GM19328 (cell line): ENCODE results near the gene NFATC3.
A peak's percentile ranks its signal among the peaks of the same experiment; 100 is the strongest.

Experiments used
- ATAC-seq: cut with Tn5 transposase; IDR thresholded peaks from one replicate; pipeline ENCODE4 v1.9.1; 2021; ENCODE audit warnings: mild to moderate bottlenecking, moderate library complexity; ENCODE audit not compliant: unreplicated experiment

NFATC3 gene

DNA sequence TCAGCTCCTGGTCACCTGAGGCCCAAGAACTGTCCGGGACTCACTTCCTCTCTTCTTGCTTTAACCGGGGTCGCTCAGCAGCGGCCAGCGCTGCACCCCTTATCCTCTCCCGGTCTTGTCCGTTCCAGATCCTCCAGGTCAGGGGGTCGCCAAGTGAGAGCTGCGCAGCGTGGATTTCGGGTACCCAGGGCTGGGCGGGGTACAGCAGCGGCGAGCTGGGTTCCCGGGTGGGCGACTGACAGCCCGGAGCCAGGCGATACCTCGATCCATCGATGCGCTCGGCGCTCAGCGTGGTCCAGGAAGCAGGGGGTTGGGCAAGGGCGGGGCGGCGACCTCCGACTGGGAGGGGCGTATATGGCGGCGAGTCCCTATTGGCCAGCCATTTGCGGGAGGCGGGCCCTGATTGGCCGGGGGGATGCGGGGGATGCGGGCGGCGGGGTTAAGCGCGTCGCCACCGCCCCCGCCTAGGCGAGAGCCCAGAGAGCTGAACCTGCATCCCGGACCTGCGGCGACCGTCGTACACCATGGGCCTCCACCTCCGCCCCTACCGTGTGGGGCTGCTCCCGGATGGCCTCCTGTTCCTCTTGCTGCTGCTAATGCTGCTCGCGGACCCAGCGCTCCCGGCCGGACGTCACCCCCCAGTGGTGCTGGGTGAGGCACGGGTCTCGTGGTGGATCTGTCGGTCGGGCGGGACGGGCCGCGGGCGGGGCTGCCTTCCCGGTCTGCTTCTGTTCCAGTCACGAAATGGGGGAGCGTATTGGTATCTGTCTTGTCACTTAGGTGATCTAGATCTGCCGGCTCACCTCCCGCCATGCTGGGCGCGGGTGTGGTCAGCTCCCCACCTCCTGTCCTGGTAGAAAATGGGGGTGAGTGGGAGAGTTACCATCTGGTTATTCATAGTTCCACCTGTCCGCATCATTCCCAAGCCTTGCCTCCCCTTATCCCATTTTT is 160.0 kb downstream of the NFATC3 start, which contains the start of gene PLA2G15:
PLA2G15 (plus strand) TSS at position 471 of the 951 bp plus-strand sequence; CDS start at position 525, 54 bp downstream.
- ATAC-seq = peak; percentile 90

DNA sequence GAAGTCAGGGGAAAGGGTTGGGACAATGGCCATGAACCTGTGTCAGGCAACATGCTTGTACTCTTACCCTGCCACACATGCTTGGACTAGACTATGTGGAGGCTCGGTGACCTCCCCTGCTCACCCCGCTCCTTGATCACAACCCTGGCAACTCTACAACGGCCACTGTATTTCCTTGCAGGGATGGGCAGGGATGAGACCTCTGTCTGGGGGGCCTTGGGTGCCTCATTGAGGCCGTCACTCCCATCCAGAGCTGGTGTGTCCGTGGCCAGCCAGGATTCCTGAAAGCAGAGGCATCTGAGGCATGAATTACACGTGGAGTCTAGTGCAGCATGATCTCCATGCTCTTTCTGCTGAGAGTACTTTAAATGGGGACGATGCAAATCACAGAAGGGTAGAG is 161.0 kb downstream of the NFATC3 start:
- ATAC-seq = no peak

DNA sequence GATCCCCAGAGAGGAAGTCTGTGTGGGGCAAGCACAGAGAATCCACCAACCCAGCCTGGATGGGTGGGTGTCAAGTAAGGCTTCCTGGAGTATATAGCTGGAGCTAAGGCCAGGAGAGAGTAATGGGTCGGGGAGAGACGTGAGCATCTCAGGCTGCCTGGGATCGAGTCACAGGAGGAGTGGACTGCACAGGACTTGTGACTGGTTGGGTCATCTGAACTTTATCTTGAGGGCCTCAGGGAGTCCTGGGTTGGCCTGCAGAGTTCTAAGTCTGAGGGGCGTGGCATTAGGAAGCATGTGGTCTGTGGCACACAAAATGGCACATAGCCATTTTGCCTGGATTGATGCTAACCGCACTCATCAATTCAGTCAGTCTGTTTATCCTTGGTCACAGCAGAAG is 161.5 kb downstream of the NFATC3 start:
- no peak for ATAC-seq

GRCh38 chr16:68247400-68247799 is 162.2 kb downstream of the NFATC3 start:
- no peak for ATAC-seq

- no peak for ATAC-seq
These were observed 162.8 kb downstream of the NFATC3 start for GRCh38 chr16:68247932-68248331.

DNA sequence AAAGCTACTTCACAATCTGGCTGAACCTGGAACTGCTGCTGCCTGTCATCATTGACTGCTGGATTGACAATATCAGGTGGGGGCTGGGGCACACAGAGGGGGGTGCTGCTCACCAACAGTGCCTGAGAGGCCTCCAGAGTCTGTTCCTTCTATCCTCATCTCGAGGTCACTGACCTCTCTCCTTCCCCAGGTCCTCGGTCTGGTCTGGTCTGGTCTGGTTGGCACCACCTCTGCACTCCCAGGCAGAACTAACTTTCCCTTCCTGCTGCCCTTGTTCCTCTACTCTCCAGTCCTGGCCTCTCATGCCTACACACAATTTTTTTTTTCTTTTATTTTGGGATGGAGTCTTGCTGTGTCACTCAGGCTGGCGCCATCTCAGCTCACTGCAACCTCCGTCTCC is 164.2 kb downstream of the NFATC3 start:
- no peak for ATAC-seq

- no peak for ATAC-seq
These were observed 165.8 kb downstream of the NFATC3 start for GRCh38 chr16:68250951-68251350.

- no peak for ATAC-seq
These were observed 166.7 kb downstream of the NFATC3 start for GRCh38 chr16:68251832-68252231.

- ATAC-seq = no peak
These were observed 167.2 kb downstream of the NFATC3 start for GRCh38 chr16:68252383-68252782.

GRCh38 chr16:68253721-68254120 is 168.6 kb downstream of the NFATC3 start:
- no peak for ATAC-seq

DNA sequence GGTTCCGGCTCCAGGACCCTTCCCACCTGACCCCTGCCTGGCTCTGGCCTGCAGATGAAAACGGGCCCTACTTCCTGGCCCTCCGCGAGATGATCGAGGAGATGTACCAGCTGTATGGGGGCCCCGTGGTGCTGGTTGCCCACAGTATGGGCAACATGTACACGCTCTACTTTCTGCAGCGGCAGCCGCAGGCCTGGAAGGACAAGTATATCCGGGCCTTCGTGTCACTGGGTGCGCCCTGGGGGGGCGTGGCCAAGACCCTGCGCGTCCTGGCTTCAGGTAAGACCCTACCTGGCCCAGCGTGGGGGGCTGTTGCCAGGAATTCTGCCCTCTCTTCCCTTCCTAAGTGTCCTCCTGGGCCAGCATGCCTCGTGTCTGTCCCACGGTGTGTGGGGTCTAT is 170.5 kb downstream of the NFATC3 start:
- ATAC-seq = no peak

DNA sequence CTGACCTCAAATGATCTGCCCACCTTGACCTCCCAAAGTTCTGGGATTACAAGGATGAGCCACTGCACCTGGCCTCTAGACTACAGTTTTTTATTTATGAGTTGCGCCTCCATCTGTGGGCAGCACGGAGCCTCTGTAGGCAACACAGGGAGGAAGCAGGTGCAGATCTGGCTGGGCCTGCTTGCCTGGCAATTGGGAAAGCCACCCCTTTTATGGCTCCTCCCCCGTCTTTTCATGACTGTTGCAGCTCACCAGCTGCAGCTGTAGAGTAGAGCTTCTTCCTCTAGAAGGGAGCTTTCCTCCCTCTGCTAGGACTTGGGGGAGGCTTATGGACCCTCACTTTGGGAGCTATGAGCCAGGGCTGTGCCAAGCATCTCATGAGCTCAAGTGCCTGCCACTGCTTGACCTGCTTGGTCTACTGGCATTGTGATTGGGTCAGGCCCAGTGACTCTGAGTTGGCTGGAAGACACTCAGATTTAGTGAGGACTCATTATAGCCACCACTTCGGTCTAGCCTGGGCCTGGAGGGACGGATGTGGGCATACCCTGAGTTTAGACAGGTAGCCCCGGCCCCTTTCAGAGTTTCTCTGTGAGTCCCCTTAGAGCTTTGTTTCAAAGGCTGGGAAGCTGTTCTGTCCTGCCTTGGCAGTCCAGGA is 172.2 kb downstream of the NFATC3 start:
- ATAC-seq = no peak

- no peak for ATAC-seq
These were observed 173.0 kb downstream of the NFATC3 start for GRCh38 chr16:68257906-68258800.

DNA sequence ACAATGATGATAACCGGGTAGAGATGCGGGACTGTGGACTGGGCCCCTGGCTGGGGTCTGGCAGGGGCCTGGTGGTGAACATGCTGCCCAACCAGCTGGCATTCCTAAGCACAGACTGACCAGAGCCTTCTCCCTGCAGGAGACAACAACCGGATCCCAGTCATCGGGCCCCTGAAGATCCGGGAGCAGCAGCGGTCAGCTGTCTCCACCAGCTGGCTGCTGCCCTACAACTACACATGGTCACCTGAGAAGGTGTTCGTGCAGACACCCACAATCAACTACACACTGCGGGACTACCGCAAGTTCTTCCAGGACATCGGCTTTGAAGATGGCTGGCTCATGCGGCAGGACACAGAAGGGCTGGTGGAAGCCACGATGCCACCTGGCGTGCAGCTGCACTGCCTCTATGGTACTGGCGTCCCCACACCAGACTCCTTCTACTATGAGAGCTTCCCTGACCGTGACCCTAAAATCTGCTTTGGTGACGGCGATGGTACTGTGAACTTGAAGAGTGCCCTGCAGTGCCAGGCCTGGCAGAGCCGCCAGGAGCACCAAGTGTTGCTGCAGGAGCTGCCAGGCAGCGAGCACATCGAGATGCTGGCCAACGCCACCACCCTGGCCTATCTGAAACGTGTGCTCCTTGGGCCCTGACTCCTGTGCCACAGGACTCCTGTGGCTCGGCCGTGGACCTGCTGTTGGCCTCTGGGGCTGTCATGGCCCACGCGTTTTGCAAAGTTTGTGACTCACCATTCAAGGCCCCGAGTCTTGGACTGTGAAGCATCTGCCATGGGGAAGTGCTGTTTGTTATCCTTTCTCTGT is 174.0 kb downstream of the NFATC3 start:
- no peak for ATAC-seq

DNA sequence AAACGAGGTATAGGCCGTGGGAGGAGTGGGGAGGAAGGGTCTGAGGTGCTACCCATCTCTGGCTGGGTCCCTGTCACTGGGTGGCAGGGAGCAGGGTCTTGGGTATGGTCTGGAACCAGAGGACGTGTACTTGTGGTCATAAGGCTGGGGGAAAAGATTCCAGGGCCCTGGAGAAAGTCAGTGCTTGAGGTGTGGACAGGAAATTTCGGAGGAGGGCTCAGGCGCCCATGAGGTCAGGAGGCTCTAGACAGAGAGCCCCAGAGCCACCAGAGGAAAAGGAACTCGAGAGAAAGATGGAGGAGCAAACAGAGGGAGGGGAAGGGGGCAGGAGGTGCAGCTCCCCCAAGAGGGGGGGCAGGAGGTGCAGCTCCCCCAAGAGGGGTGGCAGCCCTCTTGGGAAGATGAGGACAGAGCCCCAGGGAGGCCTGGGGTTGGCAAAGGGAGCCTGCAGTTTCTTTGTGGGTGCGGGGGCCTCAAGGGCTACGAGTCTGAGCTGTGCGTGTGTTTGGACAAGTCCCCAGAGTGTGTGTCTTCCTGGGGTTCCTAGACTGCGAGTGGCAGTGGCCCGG is 178.5 kb downstream of the NFATC3 start:
- ATAC-seq = peak; percentile 6

- ATAC-seq = peak; percentile 52
These were observed 179.2 kb downstream of the NFATC3 start, which contains the start of gene SLC7A6 for GRCh38 chr16:68264128-68265077. Gene SLC7A6 (plus strand): TSS chr16:68264526. CDS start chr16:68274727, 10,201 bp downstream.

- no peak for ATAC-seq
These were observed 180.1 kb downstream of the NFATC3 start for GRCh38 chr16:68265078-68265920.
